Parathyroid adenoma (tissue), 2 donors: ENCODE measurements around the gene SLC17A9.

ENCODE experiments used
- H2AFZ ChIP-seq: fragments of 300-600 bp; sonication (generic); one replicate; pipeline ENCODE4 v1.7.0; 2017; ENCODE audit warnings: antibody characterized with exemption, mild to moderate bottlenecking
- H3K27ac ChIP-seq: fragments of 300-600 bp; sonication (generic); one replicate; pipeline ENCODE4 v1.7.0; 2017
- H3K27me3 ChIP-seq: fragments of 300-600 bp; sonication (generic); one replicate; pipeline ENCODE4 v1.7.0; 2017; ENCODE audit warnings: low read length; ENCODE audit not compliant: control insufficient read depth, insufficient read depth
- H3K36me3 ChIP-seq: fragments of 300-600 bp; sonication (generic); one replicate; pipeline ENCODE4 v1.7.0; 2017; ENCODE audit warnings: low read length; ENCODE audit not compliant: control insufficient read depth, insufficient read depth
- H3K4me1 ChIP-seq: fragments of 300-600 bp; sonication (generic); one replicate; pipeline ENCODE4 v1.7.0; 2017; ENCODE audit warnings: control low read depth
- H3K4me2 ChIP-seq: fragments of 300-600 bp; sonication (generic); one replicate; pipeline ENCODE4 v1.7.0; 2017; ENCODE audit warnings: low read length
- H3K4me3 ChIP-seq: fragments of 300-600 bp; sonication (generic); one replicate; pipeline ENCODE4 v1.7.0; 2017; ENCODE audit warnings: low read depth, low read length
- H3K79me2 ChIP-seq: fragments of 300-600 bp; sonication (generic); one replicate; pipeline ENCODE4 v1.7.0; 2017; ENCODE audit warnings: control low read depth
- H3K9ac ChIP-seq: fragments of 300-600 bp; sonication (generic); one replicate; pipeline ENCODE4 v1.7.0; 2017; ENCODE audit warnings: mild to moderate bottlenecking
- H3K9me3 ChIP-seq: fragments of 300-600 bp; sonication (generic); one replicate; pipeline ENCODE4 v1.7.0; 2017; ENCODE audit warnings: low read length; ENCODE audit not compliant: control insufficient read depth
- CTCF ChIP-seq: fragments of 300-600 bp; sonication (generic); IDR thresholded peaks from one replicate; pipeline ENCODE4 v1.7.0; 2017; ENCODE audit warnings: antibody characterized with exemption, mild to moderate bottlenecking
- donor health status: primary hyperparathyroidism.

SLC17A9 gene

GRCh38 chr20:62906647-62907375 lies 45.7 kb upstream of the SLC17A9 start:
- Histone ChIP-seq H2AFZ (no peak overlapping the region), H3K9me3 (no peaks in the 10 kb centered on the region), H3K79me2 (peaks cover 33% of the 10 kb centered on the region), H3K4me2 (no peak overlapping the region), H3K27ac (no peak overlapping the region), H3K9ac (no peak overlapping the region), H3K4me1 (no peaks in the 10 kb centered on the region), H3K27me3 (no peaks in the 10 kb centered on the region), H3K4me3 (no peak overlapping the region), H3K36me3 (no peaks in the 10 kb centered on the region)
- TF ChIP-seq CTCF = no peak

GRCh38 chr20:62907384-62908317 lies 44.9 kb upstream of the SLC17A9 start:
- no peak overlapping the region for H3K9ac ChIP-seq
- no peaks in the 10 kb centered on the region for H3K4me1 ChIP-seq
- H3K79me2 ChIP-seq = peaks cover 39% of the 10 kb centered on the region

GRCh38 chr20:62908971-62909791 lies 43.3 kb upstream of the SLC17A9 start:
- TF ChIP-seq CTCF = no peak
- no peak overlapping the region for H3K27ac ChIP-seq
- no peak overlapping the region for H2AFZ ChIP-seq

More at GRCh38 chr20:62907384-62908317, 44.9 kb upstream of the SLC17A9 start:
- peak; percentile 14 for TF ChIP-seq CTCF
- no peaks in the 10 kb centered on the region for H3K9me3 ChIP-seq
- no peaks in the 10 kb centered on the region for H3K27me3 ChIP-seq
- H2AFZ ChIP-seq = no peak overlapping the region
- H3K27ac ChIP-seq = no peak overlapping the region
- no peaks in the 10 kb centered on the region for H3K36me3 ChIP-seq
- H3K4me2 ChIP-seq = no peak overlapping the region
- H3K4me3 ChIP-seq = no peak overlapping the region

GRCh38 chr20:62910217-62910766 lies 42.2 kb upstream of the SLC17A9 start:
- Histone ChIP-seq H3K4me1 (peaks cover 3% of the 10 kb centered on the region), H3K36me3 (no peaks in the 10 kb centered on the region), H3K9me3 (no peaks in the 10 kb centered on the region), H3K79me2 (peaks cover 57% of the 10 kb centered on the region), H3K27ac (no peak overlapping the region), H3K27me3 (no peaks in the 10 kb centered on the region), H3K4me2 (no peak overlapping the region), H3K4me3 (no peak overlapping the region), H2AFZ (no peak overlapping the region), H3K9ac (no peak overlapping the region)
- TF ChIP-seq CTCF = no peak

More at GRCh38 chr20:62908971-62909791, 43.3 kb upstream of the SLC17A9 start:
- Histone ChIP-seq H3K4me1 (peaks cover 3% of the 10 kb centered on the region), H3K27me3 (no peaks in the 10 kb centered on the region), H3K4me3 (no peak overlapping the region), H3K9me3 (no peaks in the 10 kb centered on the region), H3K36me3 (no peaks in the 10 kb centered on the region), H3K9ac (no peak overlapping the region), H3K79me2 (peaks cover 49% of the 10 kb centered on the region), H3K4me2 (no peak overlapping the region)
